OCI-LY1 (cell line): ENCODE results near the gene C11orf58.

ENCODE experiments used
- EZH2 ChIP-seq: fragments of 200-600 bp; sonication (generic), shearing (Covaris generic); IDR thresholded peaks from 2 replicates; pipeline ENCODE4 v1.8.0; 2017; ENCODE audit warnings: borderline replicate concordance, mixed run types, mild to moderate bottlenecking, antibody characterized with exemption, low read length, moderate library complexity, mixed read lengths
- TF ChIP-seq, protein P1 (sequence below): fragments of 200-600 bp; sonication (generic), shearing (Covaris generic); IDR thresholded peaks from 2 replicates; pipeline ENCODE4 v1.5.1; 2017; ENCODE audit warnings: mild to moderate bottlenecking, antibody characterized with exemption, low read length, moderate library complexity, mixed read lengths

DNA sequence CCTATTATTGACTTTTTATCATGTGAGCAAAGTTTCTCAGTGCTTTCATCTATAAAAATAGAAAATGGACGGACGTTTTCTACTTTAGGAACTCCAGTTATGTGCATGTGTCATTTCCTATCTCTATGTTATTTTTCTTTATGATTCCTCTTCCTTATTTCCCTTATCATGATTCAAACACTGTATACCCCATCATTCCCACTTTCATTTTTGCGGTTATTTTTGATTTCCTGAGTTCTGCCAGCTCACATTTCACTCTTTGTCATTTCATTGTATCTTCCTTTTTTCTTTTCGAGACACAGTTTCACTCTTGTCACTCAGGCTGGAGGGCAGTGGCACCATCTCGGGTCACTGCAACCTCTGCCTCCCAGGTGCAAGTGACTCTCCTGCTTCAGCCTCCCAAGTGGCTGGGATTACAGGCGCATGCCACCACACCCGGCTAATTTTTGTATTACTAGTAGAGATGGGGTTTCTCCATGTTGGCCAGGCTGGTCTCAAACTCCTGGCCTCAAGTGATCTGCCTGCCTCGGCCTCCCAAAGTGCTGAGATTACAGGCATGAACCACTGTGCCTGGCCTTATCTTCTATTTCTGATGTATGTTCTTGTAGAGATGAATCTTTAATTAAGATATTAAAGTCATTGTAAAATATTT, 21.5 kb downstream of the C11orf58 start:
- TF ChIP-seq, protein P1, sequence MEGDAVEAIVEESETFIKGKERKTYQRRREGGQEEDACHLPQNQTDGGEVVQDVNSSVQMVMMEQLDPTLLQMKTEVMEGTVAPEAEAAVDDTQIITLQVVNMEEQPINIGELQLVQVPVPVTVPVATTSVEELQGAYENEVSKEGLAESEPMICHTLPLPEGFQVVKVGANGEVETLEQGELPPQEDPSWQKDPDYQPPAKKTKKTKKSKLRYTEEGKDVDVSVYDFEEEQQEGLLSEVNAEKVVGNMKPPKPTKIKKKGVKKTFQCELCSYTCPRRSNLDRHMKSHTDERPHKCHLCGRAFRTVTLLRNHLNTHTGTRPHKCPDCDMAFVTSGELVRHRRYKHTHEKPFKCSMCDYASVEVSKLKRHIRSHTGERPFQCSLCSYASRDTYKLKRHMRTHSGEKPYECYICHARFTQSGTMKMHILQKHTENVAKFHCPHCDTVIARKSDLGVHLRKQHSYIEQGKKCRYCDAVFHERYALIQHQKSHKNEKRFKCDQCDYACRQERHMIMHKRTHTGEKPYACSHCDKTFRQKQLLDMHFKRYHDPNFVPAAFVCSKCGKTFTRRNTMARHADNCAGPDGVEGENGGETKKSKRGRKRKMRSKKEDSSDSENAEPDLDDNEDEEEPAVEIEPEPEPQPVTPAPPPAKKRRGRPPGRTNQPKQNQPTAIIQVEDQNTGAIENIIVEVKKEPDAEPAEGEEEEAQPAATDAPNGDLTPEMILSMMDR: no peak
- no peak for TF ChIP-seq EZH2
